ENCODE data around the gene HINT3.
"Not testable (repeated sequence)": the region's sequence is repeated elsewhere in the genome, so short reads cannot be mapped to it uniquely, and the experiment has no call there.

The HINT3 gene

GRCh38 chr6:126002755-126003679, 46.4 kb downstream of the HINT3 start:
- DNase-seq (ENCODE audit: low read depth) = no peak

DNA sequence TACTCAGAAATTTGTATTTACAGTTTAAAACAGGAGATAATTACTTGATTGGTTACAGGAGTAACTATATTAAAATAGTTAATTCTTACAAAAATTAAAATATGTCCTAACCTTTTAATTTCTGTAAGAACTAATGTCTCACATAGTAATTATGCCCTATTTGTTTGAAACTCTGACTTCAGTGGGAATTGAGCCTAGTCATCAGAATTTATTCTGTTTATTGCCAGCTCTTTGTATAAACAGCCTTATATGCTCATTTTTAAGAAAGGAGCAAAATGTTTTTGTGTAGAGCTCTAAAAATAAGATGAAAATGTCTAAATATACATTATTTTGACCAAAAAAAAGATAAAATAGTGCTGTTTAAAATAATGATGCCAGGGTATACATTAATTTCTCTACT, 51.2 kb downstream of the HINT3 start:
- DNase-seq (ENCODE audit: low read depth) = no peak

GRCh38 chr6:126010040-126010439, 53.5 kb downstream of the HINT3 start:
- DNase-seq (ENCODE audit: low read depth) = no peak

DNA sequence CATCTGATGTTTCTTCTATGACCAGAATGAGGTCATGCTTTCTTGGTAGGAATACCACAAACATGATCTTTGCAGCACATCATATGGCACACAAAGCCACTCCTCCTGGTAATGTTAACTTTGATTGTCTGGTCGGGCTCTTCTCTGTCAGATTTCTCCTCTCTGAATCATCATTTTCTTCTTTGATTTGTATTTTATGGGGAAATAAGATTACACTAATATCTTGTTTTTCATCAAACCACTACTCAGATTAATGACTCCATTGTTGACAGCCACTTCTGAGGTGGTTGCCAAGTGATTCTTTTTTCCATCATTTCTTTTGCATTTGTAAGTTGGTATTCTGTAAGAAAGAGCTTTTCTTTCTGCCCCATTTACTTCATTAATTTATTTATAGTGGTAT, 59.3 kb downstream of the HINT3 start:
- DNase-seq (ENCODE audit: low read depth) = no peak

DNA sequence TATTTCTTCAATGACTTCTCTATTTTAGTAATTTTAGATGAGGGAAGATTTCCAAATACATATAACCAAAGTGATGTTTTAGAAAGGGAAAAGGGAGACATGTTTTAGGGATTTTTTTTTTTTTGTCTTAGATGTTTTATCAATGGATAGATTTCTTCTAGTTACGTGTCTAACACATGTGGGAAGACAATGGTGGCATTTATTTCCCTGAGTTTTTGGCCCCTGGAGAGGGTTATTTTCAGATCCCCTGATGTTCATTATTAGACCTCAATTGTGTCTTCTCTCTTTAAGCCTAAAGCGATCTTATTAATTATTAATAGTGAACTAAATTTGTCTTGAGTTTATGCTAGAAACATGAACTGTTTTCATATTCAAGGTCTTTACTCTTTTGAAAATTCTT, 60.0 kb downstream of the HINT3 start:
- DNase-seq (ENCODE audit: low read depth) = no peak

DNA sequence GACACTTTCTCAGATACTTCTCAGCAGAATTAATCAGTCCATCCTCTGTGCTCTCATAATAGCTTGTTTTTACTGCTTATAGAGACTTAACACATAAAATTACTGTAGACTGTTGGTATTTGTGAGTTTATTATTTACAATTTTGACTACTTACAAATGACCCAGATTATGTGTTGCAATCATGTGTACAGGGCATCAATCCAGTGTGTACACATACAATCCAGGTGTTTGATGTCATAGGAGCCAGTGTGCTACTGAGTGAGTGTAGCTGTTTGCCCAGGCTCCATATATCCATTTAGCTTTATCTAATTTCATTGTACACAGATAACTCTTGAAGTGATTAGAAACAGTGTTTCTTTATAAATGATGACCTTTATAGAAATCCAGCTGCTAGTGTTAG, 61.1 kb downstream of the HINT3 start:
- DNase-seq (ENCODE audit: low read depth) = no peak

DNA sequence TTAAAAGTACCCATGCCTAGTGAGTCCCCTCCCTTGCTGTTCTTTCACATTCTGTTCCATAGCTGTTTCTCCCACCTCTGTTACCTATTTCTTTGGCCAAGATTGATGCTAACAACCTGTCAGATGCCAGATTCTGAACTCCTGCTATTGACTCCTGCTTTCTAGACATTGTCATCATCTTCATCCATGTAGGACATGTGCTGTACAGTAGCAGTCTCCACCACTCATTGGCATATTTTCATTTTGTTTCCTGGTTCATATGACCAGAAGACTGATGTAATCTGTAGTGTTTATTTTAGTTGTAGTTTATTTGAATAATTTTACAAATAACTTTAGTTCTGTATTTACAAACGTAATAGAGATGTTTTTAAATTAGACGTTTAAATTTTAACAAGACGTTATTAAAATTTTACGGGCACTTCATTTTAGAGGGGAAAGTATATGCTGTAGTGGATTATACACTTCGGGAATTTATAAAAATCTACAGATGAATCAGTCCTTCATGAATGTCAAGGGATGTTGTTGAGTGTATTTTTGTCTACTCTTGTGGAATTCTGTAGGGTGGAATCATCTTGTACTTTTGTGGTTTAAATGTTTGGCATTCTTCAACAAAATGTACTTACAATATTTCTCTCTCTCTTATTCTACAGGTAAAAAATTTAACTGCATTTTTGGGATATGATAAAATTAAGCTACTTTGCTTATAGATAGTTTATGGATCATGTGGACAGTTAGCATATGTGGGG, 63.9 kb downstream of the HINT3 start:
- no peak for DNase-seq (ENCODE audit: low read depth)

DNA sequence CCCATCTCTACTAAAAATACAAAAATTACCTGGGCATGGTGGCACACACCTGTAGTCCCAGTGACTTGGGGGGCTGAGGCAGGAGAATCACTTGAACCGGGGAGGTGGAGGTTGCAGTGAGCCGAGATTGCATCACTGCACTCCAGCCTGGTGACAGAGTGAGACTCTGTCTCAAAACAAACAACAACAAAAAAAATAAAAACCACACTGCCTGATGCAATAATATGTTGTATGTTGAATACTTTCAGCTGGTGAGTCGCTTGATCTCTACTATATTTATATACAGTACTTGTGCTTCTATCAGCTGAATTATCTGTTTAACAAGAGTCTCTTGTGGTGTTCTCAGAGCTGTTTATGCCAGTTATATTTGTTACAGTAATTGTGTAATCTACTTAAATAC, 66.9 kb downstream of the HINT3 start:
- DNase-seq (ENCODE audit: low read depth) = not testable (repeated sequence)

DNA sequence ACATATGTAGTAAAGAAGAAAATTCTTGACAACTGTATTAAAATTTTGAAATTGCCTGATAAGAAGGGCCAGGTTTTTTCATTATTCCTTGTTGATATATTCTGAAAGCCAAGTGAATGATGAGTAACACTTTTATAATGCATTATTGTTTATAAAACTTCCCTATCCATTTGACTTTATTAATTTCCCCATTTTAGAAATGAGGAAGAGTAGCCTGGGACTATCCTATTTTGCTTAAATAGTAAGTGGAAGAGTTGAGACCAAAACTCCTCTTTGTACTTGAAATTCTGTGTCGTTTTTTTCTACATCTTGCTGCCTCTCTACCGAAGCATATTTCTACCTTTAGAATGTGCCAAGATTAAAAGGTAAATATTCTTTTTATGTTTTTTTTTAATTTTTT, 69.4 kb downstream of the HINT3 start:
- no peak for DNase-seq (ENCODE audit: low read depth)

DNA sequence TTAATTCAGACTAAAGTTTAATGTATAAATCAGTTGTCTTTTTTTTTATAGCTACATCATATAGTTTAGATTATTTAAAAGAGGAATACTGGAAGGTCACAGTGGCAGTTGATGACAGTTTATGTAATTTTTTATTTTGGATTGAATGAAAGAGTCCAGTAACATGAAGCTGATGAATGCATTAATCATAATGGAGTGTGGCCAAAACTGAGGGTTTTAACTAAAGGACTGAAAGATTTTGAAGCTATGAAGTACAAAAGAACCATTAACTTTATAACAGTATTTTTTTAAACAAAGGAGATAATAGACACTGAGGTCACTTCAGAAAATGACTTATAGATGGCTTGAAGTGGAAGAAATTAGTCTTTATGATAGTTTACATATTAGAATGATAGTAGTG, 71.0 kb downstream of the HINT3 start:
- DNase-seq (ENCODE audit: low read depth) = no peak
